Karpas-422 (cell line): ENCODE results near the gene CENPV. TPM values are rescaled to one million over a fixed set of nuclear protein-coding genes. Genes with fewer than 3 reads are reported as not detected.
"Not testable (repeated sequence)": the region's sequence is repeated elsewhere in the genome, so short reads cannot be mapped to it uniquely, and the experiment has no call there.

ENCODE experiments used
- DNase-seq: peaks from one replicate; pipeline ENCODE4 v3.0.0-alpha.2; 2015
- H2AFZ ChIP-seq: fragments of 200-600 bp; sonication (generic); 2 replicates; pipeline ENCODE4 v1.6.1; 2014; ENCODE audit warnings: antibody characterized with exemption, low read length, mixed read lengths
- H3K27ac ChIP-seq: fragments of 200-600 bp; sonication (generic); 2 replicates; pipeline ENCODE4 v1.5.1; 2014; ENCODE audit warnings: mild to moderate bottlenecking, low read length, moderate library complexity
- H3K27me3 ChIP-seq: fragments of 200-600 bp; sonication (generic); 2 replicates; pipeline ENCODE4 v1.6.1; 2014; ENCODE audit warnings: low read length, mixed read lengths
- H3K36me3 ChIP-seq: fragments of 200-600 bp; sonication (generic); 2 replicates; pipeline ENCODE4 v1.6.1; 2014; ENCODE audit warnings: low read length, mixed read lengths; ENCODE audit not compliant: insufficient read depth
- H3K4me1 ChIP-seq: fragments of 200-600 bp; sonication (generic); 2 replicates; pipeline ENCODE4 v1.6.1; 2014; ENCODE audit warnings: mild to moderate bottlenecking, low read length, mixed read lengths
- H3K4me2 ChIP-seq: fragments of 200-600 bp; sonication (generic); 2 replicates; pipeline ENCODE4 v1.6.1; 2014; ENCODE audit warnings: low read length, low read depth, mild to moderate bottlenecking; ENCODE audit not compliant: poor library complexity, severe bottlenecking
- H3K4me3 ChIP-seq: fragments of 200-600 bp; sonication (generic); 2 replicates; pipeline ENCODE4 v1.5.1; 2014; ENCODE audit warnings: mild to moderate bottlenecking, antibody characterized with exemption, low read length, mixed read lengths
- H3K79me2 ChIP-seq: fragments of 200-600 bp; sonication (generic); 2 replicates; pipeline ENCODE4 v1.6.1; 2014; ENCODE audit warnings: mild to moderate bottlenecking, low read length, mixed read lengths
- H3K9ac ChIP-seq: fragments of 200-600 bp; sonication (generic); 2 replicates; pipeline ENCODE4 v1.6.0; 2014; ENCODE audit warnings: low read length
- H3K9me2 ChIP-seq: fragments of 200-600 bp; sonication (generic), shearing (Covaris generic); replicated peaks from 2 replicates; pipeline ENCODE4 v1.6.0; 2014; ENCODE audit warnings: mild to moderate bottlenecking, low read length, moderate library complexity; ENCODE audit not compliant: insufficient read depth
- H3K9me3 ChIP-seq: fragments of 300-700, 200-600 bp; sonication (generic); 2 replicates; pipeline ENCODE4 v1.6.1; 2014; ENCODE audit warnings: low read length, mixed read lengths
- H4K20me1 ChIP-seq: fragments of 200-600 bp; sonication (generic); 2 replicates; pipeline ENCODE4 v1.6.1; 2014; ENCODE audit warnings: mild to moderate bottlenecking, antibody characterized with exemption, low read length, low read depth; ENCODE audit not compliant: insufficient read depth
- total RNA-seq: library from RNA; depleted of rRNA; stranded (reverse); fragments of >200 nt; shearing (Covaris generic); gene quantifications from 2 replicates; pipeline ENCODE4 v1.2.3, GENCODE V29; 2014; ENCODE audit warnings: low replicate concordance

Gene CENPV
- total RNA-seq, 1 experiment from 2014 or later = 25.6 TPM

DNA sequence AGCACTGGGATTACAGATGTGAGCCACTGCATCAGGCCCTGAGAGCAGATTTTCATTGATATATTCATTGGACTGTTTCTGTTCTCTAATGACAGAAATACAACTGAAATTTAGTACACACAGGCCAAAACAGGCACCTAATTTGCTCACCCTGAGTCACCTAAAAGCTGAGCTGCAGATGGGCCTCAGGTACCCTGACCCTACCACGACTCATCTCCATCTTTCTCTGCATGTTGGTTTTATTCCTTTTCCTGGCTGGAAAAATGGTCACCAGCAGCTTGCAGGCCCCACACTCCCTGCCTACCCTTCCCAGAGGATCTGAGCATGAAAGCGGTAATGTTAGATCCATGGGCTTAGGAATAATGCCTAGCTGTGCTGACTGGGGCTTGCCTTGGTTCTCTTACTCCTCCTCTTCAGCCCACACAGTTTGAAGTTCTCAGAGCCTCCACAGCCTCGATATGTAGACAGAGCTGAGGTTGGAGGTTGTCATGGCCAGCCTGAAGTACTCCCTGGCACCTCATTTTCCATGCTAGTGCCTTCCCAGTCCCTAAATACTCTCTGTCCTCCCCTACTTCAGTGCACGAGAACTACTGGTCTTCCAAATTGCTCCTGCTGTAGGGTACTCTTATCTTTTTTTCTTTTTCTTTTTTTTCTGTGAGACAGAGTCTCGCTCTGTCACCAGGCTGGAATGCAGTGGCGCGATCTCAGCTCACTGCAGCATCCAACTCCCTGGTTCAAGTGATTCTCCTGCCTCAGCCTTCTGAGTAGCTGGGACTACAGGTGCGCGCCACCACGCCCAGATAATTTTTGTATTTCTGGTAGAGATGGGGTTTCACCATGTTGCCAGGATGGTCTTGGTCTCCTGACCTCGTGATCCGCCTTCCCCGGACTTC lies 51.1 kb downstream of the CENPV start:
- Histone ChIP-seq H3K9me3 (no peaks in the 10 kb centered on the region), H3K36me3 (no peaks in the 10 kb centered on the region), H3K4me3 (no peak overlapping the region), H3K27me3 (no peaks in the 10 kb centered on the region), H4K20me1 (no peaks in the 10 kb centered on the region), H3K79me2 (no peaks in the 10 kb centered on the region), H3K27ac (no peak overlapping the region), H2AFZ (no peak overlapping the region), H3K4me1 (no peaks in the 10 kb centered on the region), H3K4me2 (no peak overlapping the region), H3K9ac (no peak overlapping the region), H3K9me2 (no peaks in the 10 kb centered on the region)
- DNase-seq = no peak

DNA sequence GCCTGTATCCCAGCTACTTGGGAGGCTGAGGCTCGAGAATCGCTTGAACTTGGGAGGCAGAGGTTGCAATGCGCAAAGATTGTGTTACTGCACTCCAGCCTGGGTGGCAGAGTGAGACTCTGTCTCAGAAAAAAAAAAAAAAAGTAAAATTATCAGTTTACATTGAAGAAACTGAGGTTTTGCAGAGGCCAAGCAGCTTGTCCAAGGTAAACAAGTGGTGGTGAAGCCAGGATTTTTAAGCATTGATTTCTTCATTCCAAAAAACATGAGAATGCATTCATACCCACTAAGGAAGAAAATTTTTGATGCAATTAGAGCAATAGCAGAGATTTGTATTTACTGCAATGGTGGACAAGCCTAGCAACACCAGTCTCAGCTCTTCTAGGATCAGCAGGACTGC lies 52.7 kb downstream of the CENPV start:
- H4K20me1 ChIP-seq = no peaks in the 10 kb centered on the region
- H3K27ac ChIP-seq = no peak overlapping the region
- H2AFZ ChIP-seq = no peak overlapping the region
- no peak overlapping the region for H3K4me2 ChIP-seq
- H3K4me1 ChIP-seq = no peaks in the 10 kb centered on the region
- H3K9me2 ChIP-seq = no peaks in the 10 kb centered on the region
- H3K9ac ChIP-seq = no peak overlapping the region
- no peaks in the 10 kb centered on the region for H3K79me2 ChIP-seq
- H3K4me3 ChIP-seq = no peak overlapping the region
- DNase-seq = no peak
- no peaks in the 10 kb centered on the region for H3K27me3 ChIP-seq
- H3K9me3 ChIP-seq = no peaks in the 10 kb centered on the region
- H3K36me3 ChIP-seq = no peaks in the 10 kb centered on the region

DNA sequence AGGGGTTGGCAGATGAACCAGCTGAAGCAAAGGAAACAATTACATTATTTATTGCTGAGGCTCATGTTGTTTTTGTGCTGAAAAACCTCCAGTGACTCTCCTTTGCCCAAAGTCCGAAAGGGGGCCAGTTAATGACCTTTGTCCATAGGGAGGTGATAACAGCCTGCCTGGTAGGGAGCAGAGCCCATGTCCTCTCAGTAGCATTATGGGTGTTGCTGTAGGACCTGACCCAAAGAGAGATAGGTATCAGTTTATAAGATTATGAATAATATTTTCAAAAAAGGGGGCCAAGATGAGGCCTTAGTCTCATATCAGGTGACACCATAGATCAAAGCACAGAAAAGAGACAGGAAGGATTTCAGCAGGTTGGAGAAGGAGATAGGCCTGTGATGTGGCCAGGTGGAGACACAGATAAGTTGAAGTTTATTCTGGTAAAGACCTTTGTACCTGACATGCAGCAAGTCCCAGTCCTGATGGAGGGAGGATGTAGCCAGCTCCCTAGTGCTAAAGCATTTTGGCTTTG lies 55.1 kb downstream of the CENPV start:
- H4K20me1 ChIP-seq = no peaks in the 10 kb centered on the region

DNA sequence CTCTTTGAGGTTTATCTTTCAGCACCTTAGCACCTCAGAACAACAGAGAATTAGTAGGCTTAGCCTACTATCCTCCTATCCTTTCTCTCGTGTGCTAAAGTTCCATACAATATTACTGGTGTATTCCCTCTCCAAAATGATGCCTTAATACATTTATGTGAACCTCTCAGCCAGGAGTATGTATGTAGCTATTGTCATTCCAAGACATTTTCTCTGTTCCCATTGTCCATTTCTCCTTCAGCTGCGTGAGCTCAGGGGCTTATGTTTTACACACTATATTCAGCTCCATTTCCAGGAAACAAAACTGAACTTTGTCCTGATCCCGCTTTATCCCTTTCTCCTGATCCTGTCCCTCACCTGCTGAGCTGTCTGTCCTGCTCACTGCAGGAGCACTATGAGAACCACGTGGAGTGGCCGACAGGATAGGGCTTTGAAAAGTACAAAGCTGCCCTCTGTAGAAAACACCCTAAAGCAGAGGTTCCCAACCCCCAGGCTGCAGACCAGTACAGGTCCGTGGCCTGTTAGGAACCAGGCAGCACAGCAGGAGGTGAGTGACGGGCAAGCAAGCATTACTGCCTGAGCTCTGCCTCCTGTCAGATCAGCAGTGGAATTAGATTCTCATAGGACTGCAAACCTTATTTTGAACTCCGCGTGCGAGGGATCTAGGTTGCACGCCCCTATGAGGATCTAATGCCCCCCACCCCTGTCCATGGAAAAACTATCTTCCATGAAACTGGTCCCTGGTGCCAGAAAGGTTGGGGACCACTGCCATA lies 55.7 kb downstream of the CENPV start:
- H3K4me3 ChIP-seq = no peak overlapping the region
- H3K27me3 ChIP-seq = no peaks in the 10 kb centered on the region
- H3K9me2 ChIP-seq = no peaks in the 10 kb centered on the region
- H3K9me3 ChIP-seq = no peaks in the 10 kb centered on the region
- H2AFZ ChIP-seq = no peak overlapping the region
- no peak overlapping the region for H3K4me2 ChIP-seq
- no peaks in the 10 kb centered on the region for H3K4me1 ChIP-seq
- no peak overlapping the region for H3K9ac ChIP-seq
- DNase-seq = no peak
- H3K36me3 ChIP-seq = no peaks in the 10 kb centered on the region
- no peak overlapping the region for H3K27ac ChIP-seq
- H4K20me1 ChIP-seq = no peaks in the 10 kb centered on the region
- no peaks in the 10 kb centered on the region for H3K79me2 ChIP-seq

More for the DNA sequence above, 55.1 kb downstream of the CENPV start:
- H3K9me3 ChIP-seq = no peaks in the 10 kb centered on the region
- H3K79me2 ChIP-seq = no peaks in the 10 kb centered on the region
- no peaks in the 10 kb centered on the region for H3K36me3 ChIP-seq
- H3K9ac ChIP-seq = no peak overlapping the region
- no peaks in the 10 kb centered on the region for H3K4me1 ChIP-seq
- no peak overlapping the region for H3K4me2 ChIP-seq
- H2AFZ ChIP-seq = no peak overlapping the region
- DNase-seq = no peak
- H3K9me2 ChIP-seq = no peaks in the 10 kb centered on the region
- H3K27me3 ChIP-seq = no peaks in the 10 kb centered on the region
- no peak overlapping the region for H3K27ac ChIP-seq
- H3K4me3 ChIP-seq = no peak overlapping the region

DNA sequence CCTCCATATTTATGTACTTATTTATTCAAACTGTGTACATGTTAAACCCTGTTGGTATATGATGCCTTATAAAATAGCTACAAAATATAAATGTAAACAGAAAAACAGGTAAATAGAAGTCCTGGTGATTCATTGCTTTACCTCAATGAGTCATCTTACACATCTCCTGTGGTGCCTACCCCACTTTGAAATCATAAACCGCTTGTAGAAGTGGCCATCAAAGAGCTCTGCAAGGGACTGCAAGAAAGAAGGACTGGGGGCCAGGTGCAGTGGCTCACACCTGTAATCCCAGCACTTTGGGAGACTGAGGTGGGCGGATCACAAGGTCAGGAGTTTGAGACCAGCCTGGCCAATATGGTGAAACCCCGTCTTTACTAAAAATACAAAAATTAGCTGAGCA lies 57.2 kb downstream of the CENPV start:
- DNase-seq, H3K9ac ChIP-seq, H4K20me1 ChIP-seq, H3K4me1 ChIP-seq, H3K36me3 ChIP-seq, H3K4me2 ChIP-seq, H2AFZ ChIP-seq, H3K9me2 ChIP-seq, H3K9me3 ChIP-seq, H3K4me3 ChIP-seq, H3K27me3 ChIP-seq, H3K27ac ChIP-seq, H3K79me2 ChIP-seq: not testable (repeated sequence)

DNA sequence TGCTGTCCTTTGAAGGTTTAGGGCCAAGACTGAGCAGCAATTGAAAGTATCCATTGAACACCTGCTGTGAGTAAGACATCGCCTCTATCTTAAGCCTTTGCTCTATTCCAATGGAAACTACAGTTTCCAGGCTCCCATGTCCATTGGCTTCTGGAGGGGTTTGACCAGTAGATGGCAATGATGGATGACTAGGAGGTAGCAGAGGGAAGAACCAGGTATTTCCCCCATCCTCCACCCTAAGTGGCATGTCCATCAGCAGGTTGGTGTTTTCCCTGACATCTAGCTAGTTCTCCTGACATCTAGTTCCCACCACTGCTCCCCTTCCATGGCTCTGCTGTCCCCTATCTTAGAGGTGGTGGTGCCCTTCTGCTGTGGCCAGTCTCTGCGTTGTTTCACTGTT lies 58.7 kb downstream of the CENPV start:
- no peaks in the 10 kb centered on the region for H4K20me1 ChIP-seq
- no peaks in the 10 kb centered on the region for H3K27me3 ChIP-seq
- H3K79me2 ChIP-seq = no peaks in the 10 kb centered on the region; the same call in 1 of the 2 replicates
- no peak overlapping the region for H3K9ac ChIP-seq
- no peaks in the 10 kb centered on the region for H3K9me3 ChIP-seq
- no peak for DNase-seq
- H3K4me2 ChIP-seq = no peak overlapping the region
- H3K4me3 ChIP-seq = no peak overlapping the region
- H3K4me1 ChIP-seq = peaks cover 11% of the 10 kb centered on the region
- H2AFZ ChIP-seq = no peak overlapping the region
- no peak overlapping the region for H3K27ac ChIP-seq
- no peaks in the 10 kb centered on the region for H3K36me3 ChIP-seq
- no peaks in the 10 kb centered on the region for H3K9me2 ChIP-seq

DNA sequence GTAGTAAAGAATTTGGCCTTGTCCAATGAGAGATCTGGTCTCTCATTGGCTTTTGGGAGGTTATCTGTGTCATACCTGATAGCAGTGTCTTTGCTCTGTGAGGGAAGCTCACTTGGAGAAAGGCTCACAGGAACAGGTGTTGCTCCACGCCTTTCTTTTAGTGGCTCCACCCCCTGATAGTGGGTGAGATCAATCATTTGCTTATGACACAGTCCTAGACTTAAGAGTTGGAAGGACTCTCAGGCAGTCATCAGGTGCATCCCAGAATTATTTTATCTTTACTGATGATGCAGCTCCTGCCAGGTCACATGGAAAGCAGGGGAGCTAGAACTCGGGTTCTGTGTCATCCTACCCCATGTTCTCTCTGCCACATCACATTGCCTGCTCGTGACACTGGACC lies 59.3 kb downstream of the CENPV start:
- Histone ChIP-seq H3K36me3 (no peaks in the 10 kb centered on the region), H3K9me2 (no peaks in the 10 kb centered on the region), H3K9ac (no peak overlapping the region), H3K4me1 (peaks cover 17% of the 10 kb centered on the region), H3K9me3 (no peaks in the 10 kb centered on the region), H2AFZ (no peak overlapping the region), H4K20me1 (no peaks in the 10 kb centered on the region), H3K27ac (no peak overlapping the region), H3K27me3 (no peaks in the 10 kb centered on the region), H3K79me2 (peaks cover 5% of the 10 kb centered on the region; the same call in 1 of the 2 replicates), H3K4me3 (no peak overlapping the region), H3K4me2 (no peak overlapping the region)
- no peak for DNase-seq
